ENCODE results near the gene TKT.

The TKT gene

DNA sequence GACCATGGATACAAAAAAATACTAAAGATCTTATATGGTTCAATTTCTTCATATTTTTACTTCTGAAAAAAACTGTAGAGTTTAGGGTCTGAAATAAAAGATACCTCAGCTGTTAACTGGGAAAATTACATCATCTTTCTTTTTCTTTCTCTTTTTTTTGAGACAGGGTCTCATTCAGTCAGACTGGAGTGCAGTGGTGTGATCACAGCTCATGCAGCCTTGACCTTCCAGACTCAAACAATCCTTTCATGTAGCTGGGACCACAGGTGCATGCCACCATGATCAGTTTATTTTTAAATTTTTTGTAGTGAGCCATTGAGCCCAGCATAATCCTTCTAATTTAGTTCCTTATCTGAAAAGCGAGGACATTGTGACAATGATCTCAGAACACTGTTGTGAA, 39.6 kb upstream of the TKT start:
- no peak for DNase-seq
- in situ Hi-C loops (cut with HindIII; ENCODE audit: low pct_ligation_motif_present, low sequenced_read_pairs): no loop called here
- TF ChIP-seq, protein P1, sequence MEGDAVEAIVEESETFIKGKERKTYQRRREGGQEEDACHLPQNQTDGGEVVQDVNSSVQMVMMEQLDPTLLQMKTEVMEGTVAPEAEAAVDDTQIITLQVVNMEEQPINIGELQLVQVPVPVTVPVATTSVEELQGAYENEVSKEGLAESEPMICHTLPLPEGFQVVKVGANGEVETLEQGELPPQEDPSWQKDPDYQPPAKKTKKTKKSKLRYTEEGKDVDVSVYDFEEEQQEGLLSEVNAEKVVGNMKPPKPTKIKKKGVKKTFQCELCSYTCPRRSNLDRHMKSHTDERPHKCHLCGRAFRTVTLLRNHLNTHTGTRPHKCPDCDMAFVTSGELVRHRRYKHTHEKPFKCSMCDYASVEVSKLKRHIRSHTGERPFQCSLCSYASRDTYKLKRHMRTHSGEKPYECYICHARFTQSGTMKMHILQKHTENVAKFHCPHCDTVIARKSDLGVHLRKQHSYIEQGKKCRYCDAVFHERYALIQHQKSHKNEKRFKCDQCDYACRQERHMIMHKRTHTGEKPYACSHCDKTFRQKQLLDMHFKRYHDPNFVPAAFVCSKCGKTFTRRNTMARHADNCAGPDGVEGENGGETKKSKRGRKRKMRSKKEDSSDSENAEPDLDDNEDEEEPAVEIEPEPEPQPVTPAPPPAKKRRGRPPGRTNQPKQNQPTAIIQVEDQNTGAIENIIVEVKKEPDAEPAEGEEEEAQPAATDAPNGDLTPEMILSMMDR (IDR thresholded peaks at IDR 0.05; ENCODE audit: low read depth, low read length, missing control alignments): no peak
- no peaks in the 10 kb centered on the region for H3K27me3 ChIP-seq (replicated peaks)
- H3K4me3 ChIP-seq (ENCODE audit: low read depth, low read length): no peak overlapping the region
- no peak overlapping the region for H3K27ac ChIP-seq
- peaks cover 32% of the 10 kb centered on the region for H3K36me3 ChIP-seq (replicated peaks)

- Histone ChIP-seq H3K36me3 (replicated peaks) (peaks cover 27% of the 10 kb centered on the region), H3K27me3 (replicated peaks) (no peaks in the 10 kb centered on the region), H3K4me3 (ENCODE audit: low read depth, low read length) (no peak overlapping the region), H3K27ac (no peak overlapping the region)
- TF ChIP-seq, protein P1 (IDR thresholded peaks at IDR 0.05; ENCODE audit: low read depth, low read length, missing control alignments): no peak
- no peak for DNase-seq
- in situ Hi-C loops (cut with HindIII; ENCODE audit: low pct_ligation_motif_present, low sequenced_read_pairs): no loop called here
Observed at GRCh38 chr3:53293867-53294266, 38.0 kb upstream of the TKT start.

DNA sequence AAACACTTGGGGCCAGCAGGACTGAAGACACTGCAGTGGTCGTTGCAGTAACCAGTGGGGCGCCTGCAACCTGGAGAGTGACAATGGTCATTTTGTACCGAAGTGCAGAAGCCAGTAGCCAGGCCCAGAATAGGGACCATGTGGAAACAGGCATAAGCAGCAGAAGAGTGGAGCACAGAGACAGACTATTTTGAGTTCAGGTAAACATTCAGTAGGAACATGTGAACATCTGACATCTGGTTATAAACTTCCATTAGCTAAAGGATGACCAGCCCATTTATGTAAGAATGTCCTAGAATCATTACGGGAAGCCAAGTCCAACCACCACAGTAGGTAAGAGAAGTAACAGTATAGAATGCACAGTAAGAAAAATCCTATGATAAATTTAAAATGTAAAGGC, 32.4 kb upstream of the TKT start:
- TF ChIP-seq, protein P1 (IDR thresholded peaks at IDR 0.05; ENCODE audit: low read depth, low read length, missing control alignments): no peak
- no peak for DNase-seq
- Histone ChIP-seq H3K27me3 (replicated peaks) (no peaks in the 10 kb centered on the region), H3K4me3 (ENCODE audit: low read depth, low read length) (no peak overlapping the region), H3K36me3 (replicated peaks) (peaks cover 29% of the 10 kb centered on the region), H3K27ac (no peak overlapping the region)
- in situ Hi-C loops (cut with HindIII; ENCODE audit: low pct_ligation_motif_present, low sequenced_read_pairs): no loop called here

DNA sequence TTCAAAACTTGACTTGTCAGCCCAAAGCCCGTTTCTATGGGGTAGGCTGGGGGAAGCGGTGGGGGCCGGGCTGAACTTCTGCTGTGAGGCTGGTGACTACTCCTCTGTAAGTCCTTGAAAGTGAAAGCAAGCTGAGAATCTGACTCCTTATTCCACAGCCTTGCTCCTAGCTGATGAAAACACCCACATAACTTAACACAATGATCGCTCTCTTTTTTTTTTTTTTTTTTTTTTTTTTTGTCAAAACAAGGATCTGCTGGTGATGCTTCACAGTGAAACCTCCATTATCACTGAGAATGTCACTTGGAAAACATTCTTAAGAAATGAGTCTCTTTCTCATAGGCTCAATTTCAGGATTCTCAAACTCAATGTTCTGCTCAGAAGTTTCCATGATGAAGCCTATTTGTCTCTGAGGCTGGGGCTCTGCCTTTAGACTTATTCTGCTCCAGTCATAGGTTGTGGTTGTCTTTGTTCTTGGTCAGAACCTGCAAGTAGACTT, 31.4 kb upstream of the TKT start:
- H3K27ac ChIP-seq: peak overlapping the region; percentile 53
- peaks cover 26% of the 10 kb centered on the region for H3K36me3 ChIP-seq (replicated peaks)
- no peak overlapping the region for H3K4me3 ChIP-seq (ENCODE audit: low read depth, low read length)
- in situ Hi-C loops (cut with HindIII; ENCODE audit: low pct_ligation_motif_present, low sequenced_read_pairs): no loop called here
- TF ChIP-seq, protein P1 (IDR thresholded peaks at IDR 0.05; ENCODE audit: low read depth, low read length, missing control alignments): no peak
- H3K27me3 ChIP-seq (replicated peaks): no peaks in the 10 kb centered on the region
- DNase-seq: peak; percentile 53

GRCh38 chr3:53286727-53287126, 30.9 kb upstream of the TKT start:
- peaks cover 22% of the 10 kb centered on the region for H3K36me3 ChIP-seq (replicated peaks)
- H3K27me3 ChIP-seq (replicated peaks): no peaks in the 10 kb centered on the region
- H3K4me3 ChIP-seq (ENCODE audit: low read depth, low read length): no peak overlapping the region
- TF ChIP-seq, protein P1 (IDR thresholded peaks at IDR 0.05; ENCODE audit: low read depth, low read length, missing control alignments): no peak
- peak overlapping the region; percentile 38 for H3K27ac ChIP-seq
- in situ Hi-C loops (cut with HindIII; ENCODE audit: low pct_ligation_motif_present, low sequenced_read_pairs): no loop called here
- no peak for DNase-seq

DNA sequence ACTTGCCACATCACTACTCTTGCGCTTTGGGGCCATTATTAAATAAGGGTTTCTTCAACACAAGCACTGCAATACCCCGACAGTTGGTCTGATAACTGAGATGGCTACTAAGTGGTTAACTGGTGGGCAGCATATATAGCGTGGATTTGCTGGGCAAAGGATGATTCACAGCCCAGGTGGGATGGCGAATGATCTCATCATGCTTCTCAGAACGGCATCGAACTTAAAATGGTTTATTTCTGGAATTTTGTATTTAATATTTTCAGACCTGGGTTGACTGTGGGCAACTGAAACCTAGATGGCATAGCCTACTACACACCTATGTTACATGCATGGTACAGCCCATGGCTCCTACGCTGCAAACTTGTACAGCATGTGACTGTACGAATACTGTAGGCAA, 26.8 kb upstream of the TKT start:
- in situ Hi-C loops (cut with HindIII; ENCODE audit: low pct_ligation_motif_present, low sequenced_read_pairs): no loop called here
- H3K27me3 ChIP-seq (replicated peaks): no peaks in the 10 kb centered on the region
- TF ChIP-seq, protein P1 (IDR thresholded peaks at IDR 0.05; ENCODE audit: low read depth, low read length, missing control alignments): no peak
- no peak overlapping the region for H3K27ac ChIP-seq
- H3K36me3 ChIP-seq (replicated peaks): peaks cover 13% of the 10 kb centered on the region
- no peak for DNase-seq
- no peak overlapping the region for H3K4me3 ChIP-seq (ENCODE audit: low read depth, low read length)
